HG02870 (cell line): Measurements from ENCODE around the gene CYP3A4.
"Not testable (repeated sequence)": the region's sequence is repeated elsewhere in the genome, so short reads cannot be mapped to it uniquely, and the experiment has no call there.

Experiments
- ATAC-seq: cut with Tn5 transposase; IDR thresholded peaks from one replicate; pipeline ENCODE4 v1.9.1; 2021; ENCODE audit warnings: mild to moderate bottlenecking, moderate library complexity; ENCODE audit not compliant: unreplicated experiment

Gene CYP3A4

DNA sequence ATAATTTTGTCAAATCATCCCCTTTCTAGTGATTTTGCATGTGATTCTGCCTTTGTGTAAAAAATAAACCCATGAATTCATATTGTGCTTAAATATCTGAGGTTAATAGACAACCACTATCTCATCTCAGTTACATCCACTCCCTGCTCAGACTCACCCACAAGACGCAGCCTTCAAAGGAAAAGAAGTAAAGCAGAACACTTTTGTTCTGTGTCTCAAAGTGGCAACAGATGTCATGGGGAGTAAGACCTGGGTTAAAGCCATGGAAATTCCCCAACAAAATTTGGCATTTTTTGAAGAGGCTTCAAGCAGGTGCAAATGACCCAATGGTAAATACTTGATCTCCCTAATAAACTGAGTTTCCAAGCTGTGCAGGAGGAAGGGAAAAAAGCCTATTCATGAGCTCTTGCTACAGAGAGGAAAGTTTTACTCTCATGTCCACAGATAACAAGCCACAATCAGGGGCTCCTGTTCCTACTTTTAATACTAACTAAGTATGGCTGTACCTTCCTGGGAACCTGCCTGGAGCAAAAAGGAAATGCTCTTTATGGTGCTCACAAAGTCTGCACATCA is 53.7 kb downstream of the CYP3A4 start:
- ATAC-seq, result no peak

DNA sequence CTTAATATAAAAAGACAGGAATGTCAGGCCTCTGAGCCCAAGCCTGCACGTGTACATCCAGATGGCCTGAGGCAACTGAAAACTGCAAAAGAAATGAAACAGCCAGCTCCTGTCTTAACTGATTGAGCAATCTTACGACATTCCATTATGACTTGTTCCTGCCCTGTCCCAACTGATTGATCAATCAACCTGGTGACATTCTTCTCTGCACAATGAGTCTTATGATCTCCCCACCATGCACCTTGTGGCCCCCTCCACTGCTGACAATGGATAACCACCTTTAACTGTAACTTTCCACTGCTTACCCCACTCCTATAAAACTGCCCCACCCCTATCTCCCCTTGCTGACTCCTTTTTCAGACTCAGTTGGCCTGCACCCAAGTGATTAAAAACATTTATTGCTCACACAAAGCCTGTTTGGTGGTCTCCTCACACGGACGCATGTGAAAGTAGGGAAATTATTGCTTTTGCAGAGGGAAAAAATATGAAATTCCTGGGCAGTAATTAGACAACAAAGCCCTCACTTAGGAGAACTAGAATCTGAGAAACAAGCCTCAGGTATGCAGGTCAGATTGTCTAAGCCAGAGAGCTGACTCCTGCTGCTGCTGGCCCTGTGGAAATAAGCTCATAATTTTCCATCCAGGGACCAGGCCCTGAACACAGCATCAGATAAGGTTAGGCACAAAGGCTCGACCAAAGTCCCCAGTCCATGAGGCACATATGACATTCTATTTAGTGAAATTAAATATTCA is 54.3 kb downstream of the CYP3A4 start:
- ATAC-seq, result no peak

DNA sequence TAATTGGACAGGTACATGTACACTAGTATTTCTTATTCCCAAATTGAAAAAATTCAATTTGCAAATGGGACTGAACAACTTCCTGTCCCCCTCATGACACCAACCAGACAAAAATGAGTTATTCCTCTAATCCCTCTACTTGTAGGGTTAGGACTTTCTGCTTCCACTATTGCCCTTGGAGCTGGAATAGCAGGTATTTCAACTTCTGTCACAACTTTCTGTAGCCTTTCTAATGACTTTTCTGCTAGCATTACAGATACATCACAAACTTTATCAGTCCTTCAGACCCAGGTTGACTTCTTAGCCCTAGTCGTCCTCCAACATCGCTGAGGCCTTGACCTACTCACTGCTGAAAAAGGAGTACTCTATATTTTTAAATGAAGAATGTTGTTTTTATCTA is 55.4 kb downstream of the CYP3A4 start:
- ATAC-seq, result no peak

DNA sequence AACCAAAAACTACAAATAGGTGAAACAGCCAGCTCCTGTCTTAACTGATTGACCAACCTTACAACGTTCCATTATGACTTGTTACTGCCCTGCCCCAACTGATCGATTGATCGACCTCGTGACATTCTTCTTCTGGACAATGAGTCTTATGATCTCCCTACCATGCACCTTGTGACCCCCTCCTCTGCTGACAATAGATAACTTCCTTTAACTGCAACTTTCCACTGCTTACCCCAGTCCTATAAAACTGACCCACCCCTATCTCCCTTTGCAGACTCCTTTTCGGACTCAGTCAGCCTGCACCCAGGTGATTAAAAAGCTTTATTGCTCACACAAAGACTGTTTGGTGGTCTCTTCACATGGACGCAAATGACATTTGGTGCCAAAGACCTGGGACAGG is 60.8 kb downstream of the CYP3A4 start:
- not testable (repeated sequence) for ATAC-seq

DNA sequence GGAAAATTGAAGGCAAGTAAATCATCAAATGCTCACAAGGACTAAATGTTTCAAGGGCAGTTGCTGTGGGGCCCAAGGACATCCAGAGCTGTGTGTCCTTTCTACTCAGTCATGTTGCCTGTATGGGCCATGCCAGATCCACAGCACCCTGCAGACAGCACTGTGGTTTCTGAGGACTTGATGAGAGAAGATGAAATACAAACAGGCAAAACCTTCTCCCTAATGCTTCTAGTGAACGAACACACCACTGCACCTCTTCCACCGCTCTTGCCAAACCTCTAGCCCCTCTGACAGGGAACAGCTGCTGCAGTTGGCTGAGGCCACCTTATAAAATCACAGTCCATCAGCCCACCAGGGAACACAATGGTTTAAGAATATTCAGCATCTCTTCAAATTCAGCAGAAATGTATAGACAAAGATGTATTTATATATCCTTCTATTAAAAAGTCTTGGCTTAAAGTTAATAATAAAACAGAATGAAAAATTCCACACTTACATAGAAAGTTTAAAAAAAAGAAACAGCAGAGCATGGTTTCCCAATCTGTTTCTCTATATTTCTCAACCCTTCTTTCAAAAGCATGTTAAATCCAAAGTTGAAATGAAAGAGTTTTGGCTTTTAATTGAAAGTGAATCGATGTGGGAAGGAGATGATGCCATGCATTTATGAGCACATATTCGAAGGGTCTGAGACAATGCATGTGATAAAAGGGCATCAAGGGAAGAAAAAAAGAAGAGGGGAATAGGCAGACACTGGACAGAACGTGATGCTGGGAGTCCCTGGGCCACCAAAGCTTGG is 63.0 kb downstream of the CYP3A4 start:
- no peak for ATAC-seq

DNA sequence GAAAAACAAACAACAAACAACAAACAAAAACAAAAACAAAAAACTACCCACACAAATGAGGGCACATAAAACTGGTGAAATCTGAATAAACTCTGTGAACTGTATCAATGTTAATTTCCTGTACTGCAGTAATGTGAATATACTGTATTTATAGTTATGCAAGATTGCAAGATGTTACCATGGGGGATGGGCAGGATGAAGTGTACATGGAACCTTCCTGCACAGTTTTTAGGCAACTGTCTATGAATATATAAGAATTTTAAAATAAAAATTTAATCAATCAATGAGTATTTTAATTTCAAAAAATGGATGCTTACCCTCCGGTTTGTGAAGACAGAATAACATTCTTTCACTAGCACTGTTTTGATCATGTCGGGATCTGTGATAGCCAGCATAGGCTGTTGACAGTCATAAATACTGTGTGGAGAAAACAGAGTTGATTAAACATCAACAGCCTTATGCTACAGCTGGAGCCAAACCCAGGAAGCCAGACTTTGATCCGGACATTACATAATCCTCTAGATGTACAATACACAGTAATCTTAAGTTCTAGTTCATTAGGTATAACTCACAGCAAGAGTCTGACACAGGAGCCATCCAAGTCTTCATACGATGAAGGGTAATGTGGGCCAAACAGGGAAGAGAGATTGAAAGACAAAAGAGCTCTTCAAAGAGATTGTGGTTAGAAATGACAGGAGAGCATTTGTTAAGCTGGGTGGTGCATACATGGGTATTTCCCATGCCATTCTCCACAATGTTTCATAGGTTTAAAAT is 63.8 kb downstream of the CYP3A4 start:
- ATAC-seq, result no peak

DNA sequence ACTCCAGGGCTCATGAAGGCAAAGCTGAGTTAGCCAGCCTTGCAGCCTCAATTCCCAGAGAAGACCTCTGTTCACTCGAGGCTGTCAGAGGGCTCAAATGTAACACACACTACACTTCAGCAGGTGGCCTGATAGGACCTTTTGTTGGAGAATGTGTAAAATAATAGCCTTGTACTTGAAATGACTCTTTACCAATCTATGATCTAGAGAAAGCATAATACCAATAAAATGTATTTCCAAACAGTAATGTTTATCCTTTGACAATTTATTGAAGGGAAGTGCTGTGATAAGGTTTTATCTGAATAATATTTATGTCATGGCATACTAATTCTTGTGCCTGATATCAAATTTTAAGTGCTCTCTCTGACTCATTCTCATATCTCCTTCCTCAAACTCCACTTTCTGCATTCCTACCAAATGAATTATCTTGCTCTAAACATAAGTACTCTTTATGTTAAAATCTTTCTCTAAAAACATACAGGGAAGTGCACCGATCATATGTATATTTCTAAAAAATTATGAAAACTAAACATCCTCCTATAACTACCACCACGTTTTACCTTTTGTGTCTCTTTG is 69.9 kb downstream of the CYP3A4 start:
- ATAC-seq, result no peak

DNA sequence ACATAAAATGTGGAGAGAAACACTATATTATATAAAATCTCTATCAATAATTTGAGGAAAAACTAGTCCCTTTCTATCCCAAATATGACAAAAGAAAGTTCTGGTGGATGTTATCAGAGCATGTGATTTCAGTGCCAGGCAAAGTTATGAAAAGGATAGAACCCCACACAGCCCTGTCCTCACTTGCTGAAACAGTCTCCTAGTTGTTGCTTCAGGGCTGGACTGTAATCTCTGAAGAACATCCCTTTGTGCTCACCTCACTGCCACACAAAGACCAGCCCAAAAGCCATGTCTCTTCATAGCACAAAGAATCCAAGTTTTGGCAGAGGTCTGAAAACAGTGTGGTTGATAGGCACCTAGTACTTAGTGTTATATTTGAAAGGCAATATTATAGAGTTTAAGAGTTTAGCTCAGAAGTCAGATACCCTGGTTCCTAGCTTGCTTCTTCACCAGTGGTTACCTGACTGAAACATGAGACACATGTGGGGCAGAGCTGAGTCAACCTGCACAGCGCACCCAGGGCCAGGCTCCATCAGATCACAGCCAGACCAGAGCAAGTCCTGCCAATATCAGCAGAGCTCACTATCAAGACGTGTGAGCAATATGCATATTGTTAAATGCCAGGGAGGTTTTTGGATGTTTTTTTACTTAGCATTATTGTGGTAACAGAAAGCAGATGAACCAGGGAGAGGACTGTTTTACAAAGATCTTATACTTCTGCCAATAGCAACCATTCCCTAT is 74.0 kb downstream of the CYP3A4 start:
- no peak for ATAC-seq

DNA sequence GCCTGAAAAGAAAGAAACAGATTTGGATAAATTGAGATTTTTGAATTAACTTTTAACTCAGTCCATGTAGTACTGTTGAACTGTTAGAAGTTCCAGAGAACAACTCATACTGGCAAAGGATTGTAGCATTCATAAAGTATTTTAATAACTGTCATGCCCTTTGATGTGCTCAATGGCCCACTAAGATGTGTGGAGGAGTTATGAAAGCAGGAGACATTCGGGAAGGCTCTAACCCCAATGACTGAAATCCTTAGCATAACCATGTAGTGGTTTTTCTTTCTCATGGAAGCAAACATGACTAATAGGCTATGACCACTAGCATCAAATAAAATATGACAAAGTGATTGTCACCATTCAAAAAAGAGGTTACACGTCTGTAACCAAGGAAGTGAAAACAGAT is 74.7 kb downstream of the CYP3A4 start:
- no peak for ATAC-seq

DNA sequence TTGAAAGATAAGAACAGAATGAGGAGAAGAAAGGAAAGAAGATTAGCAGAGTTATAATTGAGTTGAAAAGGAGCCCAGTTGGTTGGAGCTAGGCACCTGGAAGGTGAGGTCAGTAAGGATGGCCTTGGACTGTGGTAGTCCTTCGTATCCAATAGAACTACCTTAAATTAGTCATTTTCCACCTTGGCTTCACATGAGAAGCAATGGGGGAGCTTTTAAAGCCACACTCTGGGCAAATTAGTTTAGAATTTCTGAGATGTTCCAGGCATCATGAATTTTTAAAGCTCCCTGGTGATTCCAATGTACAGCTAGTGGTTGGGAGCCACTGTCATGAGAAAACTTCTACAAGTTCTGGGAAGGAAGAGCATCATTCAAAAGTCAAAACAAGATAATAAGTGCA is 76.9 kb downstream of the CYP3A4 start:
- ATAC-seq, result no peak
